Activated naive CD4-positive, alpha-beta T cell treated with anti-CD3 and anti-CD28 coated beads for 36 hours (primary cell): ENCODE results near the gene CARD19. TPM values are rescaled to one million over a fixed set of nuclear protein-coding genes. Genes with fewer than 3 reads are reported as not detected.

Source experiments
- CTCF ChIA-PET: fragments of 350-600 bp; sonication (Branson Sonifier 250); formaldehyde crosslinking; loops from one replicate; lab custom pipeline; 2021; ENCODE audit warnings: antibody characterized with exemption; lab: Charles Lee
- DNase-seq: peaks from one replicate; pipeline ENCODE4 v3.0.0-alpha.2; 2020
- H3K27ac Mint-ChIP-seq: one replicate; pipeline ENCODE4 v1.8.0; 2021; ENCODE audit warnings: mild to moderate bottlenecking, mixed read lengths
- H3K27me3 Mint-ChIP-seq: one replicate; pipeline ENCODE4 v1.8.0; 2021; ENCODE audit warnings: low read depth, mixed read lengths
- H3K36me3 Mint-ChIP-seq: one replicate; pipeline ENCODE4 v1.8.0; 2021; ENCODE audit warnings: low read depth, mixed read lengths
- H3K4me1 Mint-ChIP-seq: one replicate; pipeline ENCODE4 v1.8.0; 2021; ENCODE audit warnings: low read depth, mixed read lengths
- H3K4me3 Mint-ChIP-seq: one replicate; pipeline ENCODE4 v1.8.0; 2021; ENCODE audit warnings: mild to moderate bottlenecking, moderate library complexity, mixed read lengths
- H3K9me3 Mint-ChIP-seq: one replicate; pipeline ENCODE4 v1.8.0; 2021; ENCODE audit warnings: mixed read lengths
- intact Hi-C: fragments of 100-400 bp; cut with micrococcal nuclease; formaldehyde crosslinking; loops from one replicate; pipeline ENCODE4 v1.15.1; 2023
- total RNA-seq, 2 experiments: library from RNA; stranded (reverse); gene quantifications; one replicate each; pipeline ENCODE4 v1.2.3, GENCODE V29; 2021

The CARD19 gene
- total RNA-seq, 2 experiments from 2014 or later, result 51.4 to 52.0 TPM

DNA sequence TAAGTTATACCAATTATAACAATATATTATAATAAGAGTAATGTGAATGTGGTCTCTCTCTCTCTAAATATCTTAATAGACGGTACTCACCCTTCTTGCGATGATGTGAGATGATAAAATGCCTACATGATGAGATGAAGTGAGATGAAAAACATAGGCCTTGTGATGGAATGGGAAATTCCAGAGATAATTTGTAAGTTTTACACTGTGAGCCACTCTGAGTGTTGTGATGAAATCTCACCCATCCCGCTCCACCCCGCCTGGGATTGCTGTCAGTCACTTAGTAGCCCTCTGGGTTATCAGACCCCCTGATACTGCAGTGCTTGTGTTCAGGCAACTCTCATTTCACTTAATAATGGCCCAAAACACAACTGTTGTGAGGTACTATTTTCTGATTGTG, 27.1 kb upstream of the CARD19 start:
- no peaks in the 10 kb centered on the region for H3K9me3 Mint-ChIP-seq
- peaks cover 89% of the 10 kb centered on the region for H3K4me1 Mint-ChIP-seq
- no peaks in the 10 kb centered on the region for H3K27me3 Mint-ChIP-seq
- peak overlapping the region; percentile 57 for H3K27ac Mint-ChIP-seq
- no peak for DNase-seq
- H3K4me3 Mint-ChIP-seq, result no peak overlapping the region
- CTCF ChIA-PET, result interaction anchor here (0.9 kb wide), 1 partner anchor 10 kb away, joined by 3 read pairs; no protein-coding TSS in a partner anchor
- intact Hi-C loops, result loop anchor here (10.0 kb wide), 1 partner anchor 744 kb away; the partner anchor contains the start of genes CENPP and NOL8
- peaks cover 48% of the 10 kb centered on the region for H3K36me3 Mint-ChIP-seq

DNA sequence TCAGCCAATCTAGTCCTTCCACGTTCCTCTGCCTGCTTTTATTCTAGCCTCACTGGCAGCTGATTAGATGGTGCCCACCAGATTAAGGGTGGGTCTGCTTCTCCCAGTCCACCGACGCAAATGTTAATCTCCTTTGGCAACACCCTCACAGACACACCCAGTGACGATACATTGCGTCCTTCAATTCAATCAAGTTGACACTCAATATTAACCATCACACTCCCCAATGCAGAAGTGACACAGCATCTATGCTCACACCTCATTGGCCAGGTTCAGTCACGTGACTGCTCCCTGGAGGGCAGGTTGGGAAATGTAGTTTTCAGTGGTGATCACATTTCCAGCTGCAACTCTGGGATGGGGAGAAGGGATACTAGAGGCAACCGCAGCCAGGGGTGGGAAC, 24.6 kb upstream of the CARD19 start:
- no peaks in the 10 kb centered on the region for H3K9me3 Mint-ChIP-seq
- intact Hi-C loops, result no loop called here
- peak; percentile 62 for DNase-seq
- H3K36me3 Mint-ChIP-seq, result peaks cover 33% of the 10 kb centered on the region
- CTCF ChIA-PET, result no interaction called here
- H3K27ac Mint-ChIP-seq, result peak overlapping the region; percentile 59
- no peaks in the 10 kb centered on the region for H3K27me3 Mint-ChIP-seq
- no peak overlapping the region for H3K4me3 Mint-ChIP-seq
- peaks cover 86% of the 10 kb centered on the region for H3K4me1 Mint-ChIP-seq

DNA sequence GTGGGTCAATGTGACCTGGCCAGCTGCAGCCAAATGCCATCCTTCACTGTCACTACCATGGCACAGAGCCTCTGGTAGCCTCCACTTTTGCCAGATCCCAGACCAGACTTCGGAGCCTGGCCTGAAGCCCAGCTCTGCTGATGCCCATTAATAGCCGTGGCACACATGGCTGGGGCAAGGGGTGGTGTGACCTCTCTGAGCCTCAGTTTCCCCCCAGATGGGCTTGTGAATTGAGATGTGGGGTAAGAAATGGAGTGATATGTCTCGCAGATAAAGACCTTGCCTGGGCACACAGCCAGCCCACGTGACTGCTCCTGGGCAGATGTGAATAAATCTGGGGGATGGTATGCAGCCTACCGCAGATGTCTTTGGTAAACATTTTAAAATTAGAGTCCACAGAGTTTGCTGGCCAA, 23.6 kb upstream of the CARD19 start:
- Mint-ChIP-seq H3K9me3 (no peaks in the 10 kb centered on the region), H3K4me3 (no peak overlapping the region), H3K36me3 (peaks cover 30% of the 10 kb centered on the region), H3K27ac (peak overlapping the region; percentile 65), H3K27me3 (no peaks in the 10 kb centered on the region), H3K4me1 (peaks cover 85% of the 10 kb centered on the region)
- CTCF ChIA-PET, result no interaction called here
- DNase-seq, result no peak
- intact Hi-C loops, result no loop called here

DNA sequence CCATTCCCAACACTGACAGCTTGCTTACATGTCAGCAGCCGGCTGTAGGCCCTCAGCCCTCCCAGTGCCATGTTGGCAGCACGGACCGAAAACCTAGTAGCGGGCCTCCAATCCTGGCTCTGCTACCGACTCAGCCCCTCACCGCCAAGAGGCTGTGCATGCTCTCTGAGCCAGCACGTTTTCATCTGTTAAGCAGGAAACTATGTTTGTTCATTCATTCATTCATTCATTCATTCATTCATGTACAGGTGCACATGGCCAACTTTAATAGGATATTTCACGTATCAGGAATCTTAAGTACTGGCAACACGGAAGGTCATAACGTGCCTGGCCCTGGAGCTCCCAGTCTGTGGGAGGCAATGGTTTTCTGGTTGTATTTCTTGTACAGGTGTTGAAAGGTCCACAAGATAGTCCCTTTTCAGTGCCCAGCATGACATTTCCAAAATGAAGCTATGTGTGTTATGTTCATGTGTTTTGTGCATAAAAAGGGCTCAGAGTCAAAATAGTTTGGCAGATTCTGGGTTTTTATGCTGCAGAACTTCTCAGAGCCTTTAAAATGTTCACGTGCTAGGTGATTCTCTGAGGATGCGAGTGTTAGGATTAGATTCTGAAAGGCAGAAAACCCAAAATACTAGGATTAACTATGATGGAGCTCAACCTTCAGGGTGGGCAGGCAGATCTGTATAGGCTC, 19.8 kb upstream of the CARD19 start:
- H3K4me1 Mint-ChIP-seq, result peaks cover 62% of the 10 kb centered on the region
- no peaks in the 10 kb centered on the region for H3K27me3 Mint-ChIP-seq
- no peaks in the 10 kb centered on the region for H3K9me3 Mint-ChIP-seq
- DNase-seq, result no peak
- no peak overlapping the region for H3K27ac Mint-ChIP-seq
- CTCF ChIA-PET, result no interaction called here
- intact Hi-C loops, result no loop called here
- no peak overlapping the region for H3K4me3 Mint-ChIP-seq
- peaks cover 25% of the 10 kb centered on the region for H3K36me3 Mint-ChIP-seq

DNA sequence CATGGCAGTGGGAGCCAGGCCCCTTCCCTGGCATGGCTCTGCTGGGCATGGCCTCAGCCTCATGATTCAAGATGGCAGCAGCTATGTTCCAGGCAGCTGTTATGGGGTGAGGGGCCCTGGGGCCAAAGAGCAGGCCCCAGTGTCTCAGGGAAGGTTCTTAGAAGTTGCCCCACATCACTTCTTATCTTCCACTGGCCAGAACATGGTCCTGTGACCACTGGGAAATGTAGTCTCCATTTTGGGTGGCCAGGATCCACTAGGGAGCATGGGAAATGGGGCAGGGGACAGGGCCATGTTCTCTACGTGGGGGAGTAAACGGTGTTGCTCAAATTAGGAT, 19.3 kb upstream of the CARD19 start:
- intact Hi-C loops, result no loop called here
- CTCF ChIA-PET, result no interaction called here
- Mint-ChIP-seq H3K4me1 (peaks cover 62% of the 10 kb centered on the region), H3K9me3 (no peaks in the 10 kb centered on the region), H3K4me3 (no peak overlapping the region), H3K36me3 (peaks cover 26% of the 10 kb centered on the region), H3K27ac (peak overlapping the region; percentile 2), H3K27me3 (no peaks in the 10 kb centered on the region)
- DNase-seq, result no peak

DNA sequence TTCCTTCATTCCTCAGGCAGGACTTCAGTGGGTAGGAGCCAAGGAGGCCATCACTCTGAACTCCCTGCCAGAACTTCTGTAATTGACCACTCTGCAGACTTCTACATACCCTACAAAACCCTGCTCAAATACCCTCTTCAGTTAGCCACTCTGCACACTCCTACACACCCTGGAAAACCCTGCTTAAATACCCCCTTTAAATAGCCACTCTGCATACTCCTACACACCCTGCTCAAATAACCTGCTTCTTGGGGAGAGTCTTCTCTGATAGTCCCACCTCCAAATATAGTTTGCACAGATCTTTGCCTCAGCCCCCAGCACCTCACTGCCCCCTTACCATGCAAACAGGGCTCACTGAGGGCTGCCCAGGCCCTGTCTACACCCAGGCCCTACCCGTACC, 18.6 kb upstream of the CARD19 start:
- H3K27me3 Mint-ChIP-seq, result no peaks in the 10 kb centered on the region
- no peaks in the 10 kb centered on the region for H3K9me3 Mint-ChIP-seq
- H3K27ac Mint-ChIP-seq, result no peak overlapping the region
- H3K36me3 Mint-ChIP-seq, result peaks cover 30% of the 10 kb centered on the region
- no peak overlapping the region for H3K4me3 Mint-ChIP-seq
- H3K4me1 Mint-ChIP-seq, result peaks cover 60% of the 10 kb centered on the region
- CTCF ChIA-PET, result no interaction called here
- intact Hi-C loops, result no loop called here
- DNase-seq, result no peak

DNA sequence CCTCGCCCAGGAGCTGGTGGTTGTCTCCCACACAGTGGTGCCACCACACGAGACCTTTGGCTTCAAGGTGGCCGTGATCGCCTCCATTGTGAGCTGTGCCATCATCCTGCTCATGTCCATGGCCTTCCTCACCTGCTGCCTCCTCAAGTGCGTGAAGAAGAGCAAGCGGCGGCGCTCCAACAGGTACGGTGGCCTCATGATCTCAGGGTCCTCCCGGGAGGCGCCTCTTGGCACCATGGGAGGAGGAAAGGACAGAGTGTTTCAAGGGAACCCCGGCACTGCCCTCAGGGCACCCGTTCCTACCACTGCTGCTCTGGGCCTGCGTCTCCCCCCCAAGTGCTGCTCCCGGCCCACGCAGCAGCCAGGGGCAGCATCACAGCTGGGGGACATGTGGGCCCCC, 18.2 kb upstream of the CARD19 start:
- Mint-ChIP-seq H3K9me3 (no peaks in the 10 kb centered on the region), H3K4me1 (peaks cover 60% of the 10 kb centered on the region), H3K27ac (no peak overlapping the region), H3K27me3 (no peaks in the 10 kb centered on the region), H3K4me3 (no peak overlapping the region), H3K36me3 (peaks cover 29% of the 10 kb centered on the region)
- intact Hi-C loops, result no loop called here
- CTCF ChIA-PET, result no interaction called here
- DNase-seq, result no peak

DNA sequence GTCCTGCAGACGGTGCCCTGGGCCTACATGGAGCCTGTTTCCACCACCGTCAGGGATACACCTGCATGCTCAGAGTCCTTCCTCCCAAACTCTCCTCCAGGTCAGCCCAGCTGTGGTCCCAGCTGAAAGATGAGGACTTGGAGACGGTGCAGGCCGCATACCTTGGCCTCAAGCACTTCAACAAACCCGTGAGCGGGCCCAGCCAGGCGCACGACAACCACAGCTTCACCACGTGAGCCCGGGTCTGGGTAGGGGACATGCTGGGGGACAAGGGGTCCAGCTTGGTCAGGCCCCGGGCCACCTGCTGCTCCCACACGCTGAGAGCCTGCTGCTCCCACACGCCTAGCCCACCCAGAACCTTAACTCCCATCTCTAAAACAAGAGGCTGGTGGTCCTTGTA, 16.6 kb upstream of the CARD19 start:
- H3K36me3 Mint-ChIP-seq, result peaks cover 35% of the 10 kb centered on the region
- intact Hi-C loops, result no loop called here
- CTCF ChIA-PET, result no interaction called here

DNA sequence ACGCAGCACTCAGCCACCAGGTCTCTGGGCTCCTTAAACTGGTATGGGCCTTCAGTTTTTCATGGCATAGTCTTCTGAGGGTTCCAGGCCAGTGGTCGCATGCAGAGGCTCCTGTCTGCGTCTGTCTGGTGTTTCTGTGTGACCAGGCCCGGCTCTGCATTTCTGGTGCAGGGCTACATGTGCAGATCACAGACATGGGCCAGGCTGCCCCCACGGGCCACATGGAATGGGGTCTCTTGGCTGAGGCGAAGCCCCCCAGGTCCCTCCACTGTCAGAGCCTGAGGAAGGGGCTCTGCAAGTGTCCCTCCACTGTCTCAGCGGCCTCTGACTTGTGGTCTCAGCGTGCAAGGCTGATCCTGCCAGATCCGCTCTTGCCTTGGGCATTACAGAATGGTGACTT, 15.6 kb upstream of the CARD19 start:
- Mint-ChIP-seq H3K36me3 (peaks cover 42% of the 10 kb centered on the region), H3K4me3 (no peak overlapping the region), H3K9me3 (peaks cover 2% of the 10 kb centered on the region), H3K27ac (peak overlapping the region; percentile 95), H3K27me3 (no peaks in the 10 kb centered on the region), H3K4me1 (peaks cover 50% of the 10 kb centered on the region)
- CTCF ChIA-PET, result interaction anchor here (0.6 kb wide), 1 partner anchor 123 kb away, joined by 4 read pairs; no protein-coding TSS in a partner anchor
- DNase-seq, result peak; percentile 3
- intact Hi-C loops, result no loop called here

More for the DNA sequence above, 16.6 kb upstream of the CARD19 start:
- Mint-ChIP-seq H3K4me3 (no peak overlapping the region), H3K4me1 (peaks cover 60% of the 10 kb centered on the region), H3K27ac (peak overlapping the region; percentile 18), H3K9me3 (peaks cover 2% of the 10 kb centered on the region), H3K27me3 (no peaks in the 10 kb centered on the region)
- DNase-seq, result peak; percentile 3

DNA sequence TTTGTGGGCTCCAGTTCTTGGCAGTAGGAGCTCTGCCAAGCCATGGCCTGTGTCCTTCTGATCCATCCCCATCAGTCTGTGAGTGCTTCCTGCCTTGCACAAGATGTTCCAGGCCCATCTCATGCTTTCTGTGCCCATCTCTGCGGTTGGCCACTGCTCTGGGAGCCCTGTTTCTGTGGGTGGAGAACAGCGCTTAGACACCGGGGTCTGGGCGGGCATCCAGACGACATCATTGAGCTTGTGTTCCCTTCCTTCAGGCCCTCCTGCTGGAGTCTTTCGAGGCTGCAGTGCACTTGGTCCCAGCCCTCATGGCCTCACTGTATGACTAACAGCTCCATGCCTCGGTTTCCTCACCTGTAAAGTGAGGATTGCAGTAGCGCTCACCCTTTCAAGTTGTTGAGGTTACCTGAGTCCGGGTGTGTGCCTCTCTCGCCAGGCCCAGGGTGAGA, 14.9 kb upstream of the CARD19 start:
- Mint-ChIP-seq H3K27ac (peak overlapping the region; percentile 95), H3K27me3 (no peaks in the 10 kb centered on the region), H3K36me3 (peaks cover 46% of the 10 kb centered on the region), H3K4me3 (no peak overlapping the region), H3K9me3 (peaks cover 2% of the 10 kb centered on the region), H3K4me1 (peaks cover 48% of the 10 kb centered on the region)
- CTCF ChIA-PET, result interaction anchor here (0.6 to 2.6 kb wide), 4 partner anchors 9 to 124 kb away, joined by 3 to 8 read pairs (median 4); no protein-coding TSS in a partner anchor
- intact Hi-C loops, result no loop called here
- peak; percentile 3 for DNase-seq

DNA sequence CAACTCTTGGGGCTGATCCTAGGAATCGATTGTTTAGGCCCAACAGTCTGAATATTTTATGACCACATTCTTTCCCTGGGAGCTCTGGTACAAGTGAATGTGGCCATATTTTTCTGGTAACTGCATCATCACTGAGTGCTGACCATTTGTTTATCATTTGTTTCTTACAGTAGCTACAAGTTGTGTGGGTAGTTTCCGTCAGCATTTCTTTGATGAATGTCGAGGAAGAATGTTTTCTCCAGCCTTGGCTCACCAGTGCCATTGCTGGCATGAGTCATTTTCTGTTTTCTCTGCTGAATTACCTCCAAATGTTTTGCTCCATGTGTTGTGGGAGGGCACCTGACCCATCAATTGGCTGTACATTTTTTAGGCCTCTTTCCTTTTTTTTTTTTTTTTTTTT, 14.1 kb upstream of the CARD19 start:
- CTCF ChIA-PET, result interaction anchor here (1.4 to 2.6 kb wide), 3 partner anchors 17 to 27 kb away, joined by 4 to 8 read pairs (median 5); no protein-coding TSS in a partner anchor
- Mint-ChIP-seq H3K27ac (peak overlapping the region; percentile 95), H3K27me3 (no peaks in the 10 kb centered on the region), H3K9me3 (peaks cover 2% of the 10 kb centered on the region), H3K36me3 (peaks cover 51% of the 10 kb centered on the region), H3K4me3 (no peak overlapping the region), H3K4me1 (peaks cover 47% of the 10 kb centered on the region)
- intact Hi-C loops, result no loop called here
- DNase-seq, result no peak

DNA sequence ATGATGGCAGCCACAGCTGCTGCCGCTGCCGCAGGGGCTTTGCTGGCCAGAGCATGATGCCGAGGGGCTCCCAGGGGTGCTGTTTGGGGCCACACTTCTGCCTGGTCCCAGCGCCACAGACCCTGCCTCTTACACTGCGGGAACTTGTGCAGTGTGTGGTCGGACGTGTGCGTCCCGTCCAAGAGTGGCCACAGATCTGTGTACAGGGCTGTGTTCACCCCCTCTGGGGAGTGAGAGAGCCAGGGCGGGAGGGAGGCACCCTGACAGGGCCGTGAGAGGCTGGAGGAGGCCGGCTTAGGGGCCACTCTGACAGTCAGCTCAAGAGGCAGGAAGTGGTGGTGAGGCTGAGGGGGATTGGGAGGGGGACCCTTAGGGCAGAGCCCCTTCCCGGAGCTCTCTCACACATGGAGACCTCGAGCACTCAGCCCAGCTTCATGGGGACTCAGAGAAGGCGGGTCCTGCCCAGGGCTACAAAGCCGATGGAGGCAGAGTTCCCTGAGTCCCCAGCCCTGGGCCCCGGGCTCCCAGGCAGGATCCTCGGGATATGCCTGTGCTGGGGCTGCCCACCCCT, 13.1 kb upstream of the CARD19 start:
- CTCF ChIA-PET, result interaction anchor here (1.7 to 2.6 kb wide), 2 partner anchors 18 to 26 kb away, joined by 5 to 8 read pairs; no protein-coding TSS in a partner anchor
- peaks cover 2% of the 10 kb centered on the region for H3K9me3 Mint-ChIP-seq
- H3K4me1 Mint-ChIP-seq, result peaks cover 40% of the 10 kb centered on the region
- no peak overlapping the region for H3K4me3 Mint-ChIP-seq
- DNase-seq, result peak; percentile 49
- H3K27me3 Mint-ChIP-seq, result no peaks in the 10 kb centered on the region
- intact Hi-C loops, result loop anchor here (1.0 kb wide), 2 partner anchors 8 to 19 kb away; no protein-coding TSS in a partner anchor
- peaks cover 51% of the 10 kb centered on the region for H3K36me3 Mint-ChIP-seq
- peak overlapping the region; percentile 95 for H3K27ac Mint-ChIP-seq
